Glutamatergic neuron (in vitro differentiated cells): ENCODE results near the gene MYOCD. TPM values are rescaled to one million over a fixed set of nuclear protein-coding genes. Genes with fewer than 3 reads are reported as not detected.

Experiments
- DNase-seq: peaks from one replicate; pipeline ENCODE4 v3.0.0; 2022
- H3K27ac Mint-ChIP-seq: one replicate; pipeline ENCODE4 v1.8.0; 2020; ENCODE audit warnings: mild to moderate bottlenecking, mixed read lengths, inconsistent platforms; ENCODE audit not compliant: unreplicated experiment
- H3K27me3 Mint-ChIP-seq: one replicate; pipeline ENCODE4 v1.8.0; 2020; ENCODE audit warnings: mild to moderate bottlenecking, moderate library complexity, mixed read lengths, inconsistent platforms; ENCODE audit not compliant: unreplicated experiment
- H3K36me3 Mint-ChIP-seq: one replicate; pipeline ENCODE4 v1.8.0; 2020; ENCODE audit warnings: mild to moderate bottlenecking, mixed read lengths, inconsistent platforms; ENCODE audit not compliant: unreplicated experiment
- H3K4me1 Mint-ChIP-seq: one replicate; pipeline ENCODE4 v1.8.0; 2020; ENCODE audit warnings: mild to moderate bottlenecking, low read depth, mixed read lengths, inconsistent platforms; ENCODE audit not compliant: unreplicated experiment
- H3K4me3 Mint-ChIP-seq: one replicate; pipeline ENCODE4 v1.8.0; 2020; ENCODE audit warnings: mild to moderate bottlenecking, mixed read lengths, inconsistent platforms; ENCODE audit not compliant: unreplicated experiment
- H3K9me3 Mint-ChIP-seq: one replicate; pipeline ENCODE4 v1.8.0; 2020; ENCODE audit warnings: mild to moderate bottlenecking, moderate library complexity, mixed read lengths, inconsistent platforms; ENCODE audit not compliant: unreplicated experiment
- total RNA-seq: library from RNA; stranded (reverse); fragmentation: NEBNext Ultra II Directional; extraction: Animal tissue kit (Norgen Biotek cat#: 25700); gene quantifications from one replicate; pipeline ENCODE4 v1.2.1, GENCODE V29; 2021; ENCODE audit not compliant: unreplicated experiment
- TF ChIP-seq, protein P1 (sequence below): fragments of 200-600 bp; sonication (generic); IDR thresholded peaks from one replicate; pipeline ENCODE4 v1.5.0; 2021; ENCODE audit not compliant: partially characterized antibody, unreplicated experiment

The MYOCD gene
- total RNA-seq, 1 donor from 2014 or later = not detected

GRCh38 chr17:12643822-12644221, 21.9 kb upstream of the MYOCD start:
- peaks cover 2% of the 10 kb centered on the region for H3K27me3 Mint-ChIP-seq
- H3K4me3 Mint-ChIP-seq = no peak overlapping the region
- peaks cover 6% of the 10 kb centered on the region for H3K4me1 Mint-ChIP-seq
- H3K9me3 Mint-ChIP-seq = peaks cover 3% of the 10 kb centered on the region
- no peak for DNase-seq
- H3K27ac Mint-ChIP-seq = no peak overlapping the region
- TF ChIP-seq, protein P1, sequence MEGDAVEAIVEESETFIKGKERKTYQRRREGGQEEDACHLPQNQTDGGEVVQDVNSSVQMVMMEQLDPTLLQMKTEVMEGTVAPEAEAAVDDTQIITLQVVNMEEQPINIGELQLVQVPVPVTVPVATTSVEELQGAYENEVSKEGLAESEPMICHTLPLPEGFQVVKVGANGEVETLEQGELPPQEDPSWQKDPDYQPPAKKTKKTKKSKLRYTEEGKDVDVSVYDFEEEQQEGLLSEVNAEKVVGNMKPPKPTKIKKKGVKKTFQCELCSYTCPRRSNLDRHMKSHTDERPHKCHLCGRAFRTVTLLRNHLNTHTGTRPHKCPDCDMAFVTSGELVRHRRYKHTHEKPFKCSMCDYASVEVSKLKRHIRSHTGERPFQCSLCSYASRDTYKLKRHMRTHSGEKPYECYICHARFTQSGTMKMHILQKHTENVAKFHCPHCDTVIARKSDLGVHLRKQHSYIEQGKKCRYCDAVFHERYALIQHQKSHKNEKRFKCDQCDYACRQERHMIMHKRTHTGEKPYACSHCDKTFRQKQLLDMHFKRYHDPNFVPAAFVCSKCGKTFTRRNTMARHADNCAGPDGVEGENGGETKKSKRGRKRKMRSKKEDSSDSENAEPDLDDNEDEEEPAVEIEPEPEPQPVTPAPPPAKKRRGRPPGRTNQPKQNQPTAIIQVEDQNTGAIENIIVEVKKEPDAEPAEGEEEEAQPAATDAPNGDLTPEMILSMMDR = no peak
- H3K36me3 Mint-ChIP-seq = no peaks in the 10 kb centered on the region

DNA sequence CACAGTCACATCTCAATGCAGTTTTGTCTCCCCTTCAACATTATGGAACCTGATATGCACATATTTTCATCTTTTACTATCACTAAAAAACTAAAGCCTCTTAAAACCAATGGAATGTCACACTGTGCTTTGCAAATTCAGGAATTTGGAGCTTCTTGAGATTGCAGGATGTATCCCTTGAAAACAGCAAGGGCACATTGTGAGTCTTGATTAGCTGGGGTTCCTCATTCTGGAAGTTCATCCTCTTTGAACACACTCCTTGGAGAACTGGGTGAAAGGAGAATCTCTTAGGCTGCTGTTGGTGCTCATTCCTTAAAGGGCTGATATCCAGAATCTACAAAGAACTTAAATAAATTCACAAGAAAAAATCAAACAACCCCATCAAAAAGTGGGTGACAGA, 21.1 kb upstream of the MYOCD start:
- Mint-ChIP-seq H3K4me1 (peaks cover 2% of the 10 kb centered on the region), H3K4me3 (no peak overlapping the region), H3K27me3 (no peaks in the 10 kb centered on the region), H3K9me3 (no peaks in the 10 kb centered on the region), H3K27ac (no peak overlapping the region), H3K36me3 (no peaks in the 10 kb centered on the region)
- DNase-seq = no peak
- TF ChIP-seq, protein P1 = no peak

DNA sequence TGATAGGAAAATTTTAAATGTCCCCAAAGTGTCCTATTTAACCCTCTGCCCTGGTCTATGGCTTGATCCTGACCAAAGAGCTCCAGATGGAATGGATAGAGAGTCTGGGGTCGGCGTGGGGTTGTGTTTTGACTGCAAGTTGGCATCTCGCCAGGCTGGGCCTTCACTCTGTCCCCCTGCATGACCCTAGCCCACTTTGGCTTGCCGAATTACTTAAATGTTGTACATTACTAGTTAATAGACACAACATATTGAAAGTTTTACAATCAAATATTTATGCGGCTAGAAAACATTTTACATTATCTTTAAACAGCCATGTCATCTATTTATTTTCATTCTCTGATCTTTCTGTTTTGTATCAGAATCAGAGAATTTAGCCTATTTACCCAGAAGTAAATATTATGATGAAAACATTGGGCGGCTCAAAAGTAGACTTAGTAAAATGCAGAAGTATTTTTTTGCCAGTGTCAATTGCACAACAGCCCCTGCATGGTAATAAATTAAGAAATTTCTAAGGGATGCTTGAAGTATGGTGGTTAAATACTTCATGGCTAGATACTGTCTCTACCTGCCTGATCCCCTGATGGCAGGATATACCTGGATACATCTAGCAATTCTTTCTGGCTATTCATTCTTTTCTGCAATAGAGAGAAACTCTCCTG, 18.8 kb upstream of the MYOCD start:
- DNase-seq = no peak
- Mint-ChIP-seq H3K27ac (no peak overlapping the region), H3K4me1 (peaks cover 12% of the 10 kb centered on the region), H3K27me3 (no peaks in the 10 kb centered on the region), H3K4me3 (no peak overlapping the region), H3K9me3 (no peaks in the 10 kb centered on the region), H3K36me3 (no peaks in the 10 kb centered on the region)
- TF ChIP-seq, protein P1 = no peak

GRCh38 chr17:12648498-12648897, 17.2 kb upstream of the MYOCD start:
- H3K27me3 Mint-ChIP-seq = no peaks in the 10 kb centered on the region
- H3K27ac Mint-ChIP-seq = no peak overlapping the region
- H3K4me1 Mint-ChIP-seq = peaks cover 12% of the 10 kb centered on the region
- no peak overlapping the region for H3K4me3 Mint-ChIP-seq
- no peak for DNase-seq
- H3K9me3 Mint-ChIP-seq = no peaks in the 10 kb centered on the region
- no peaks in the 10 kb centered on the region for H3K36me3 Mint-ChIP-seq
- TF ChIP-seq, protein P1 = no peak

GRCh38 chr17:12655936-12656335, 9.8 kb upstream of the MYOCD start:
- no peaks in the 10 kb centered on the region for H3K27me3 Mint-ChIP-seq
- H3K4me3 Mint-ChIP-seq = no peak overlapping the region
- TF ChIP-seq, protein P1 = no peak
- peaks cover 1% of the 10 kb centered on the region for H3K4me1 Mint-ChIP-seq
- H3K36me3 Mint-ChIP-seq = no peaks in the 10 kb centered on the region
- no peak overlapping the region for H3K27ac Mint-ChIP-seq
- DNase-seq = no peak
- H3K9me3 Mint-ChIP-seq = peaks cover 1% of the 10 kb centered on the region
